Mucosa of descending colon (tissue), 3 donors: ENCODE data around the gene SH2D7. TPM values are rescaled to one million over a fixed set of nuclear protein-coding genes. Genes with fewer than 3 reads are reported as not detected.
A peak's percentile ranks its signal among the peaks of the same experiment; 100 is the strongest.

ENCODE experiments used
- ATAC-seq: fragments of 200-7000 bp; cut with Tn5 transposase; one replicate; pipeline ENCODE4 v1.9.1; 2020; ENCODE audit warnings: mild to moderate bottlenecking, moderate library complexity
- DNase-seq, 3 donors: peaks; one replicate each; pipeline ENCODE4 v3.0.0-alpha.2; 2020
- H3K36me3 ChIP-seq: fragments of 200-600 bp; one replicate; pipeline ENCODE4 v1.8.0; 2021; ENCODE audit warnings: low read depth, mild to moderate bottlenecking
- H3K4me1 ChIP-seq: fragments of 200-600 bp; one replicate; pipeline ENCODE4 v1.8.0; 2021; ENCODE audit warnings: low read depth, mild to moderate bottlenecking
- H3K4me3 ChIP-seq: fragments of 200-600 bp; one replicate; pipeline ENCODE4 v1.8.0; 2021; ENCODE audit warnings: mild to moderate bottlenecking
- H3K9me3 ChIP-seq: fragments of 200-600 bp; one replicate; pipeline ENCODE4 v1.8.0; 2021; ENCODE audit warnings: mild to moderate bottlenecking
- intact Hi-C, 2 donors: fragments of 100-400 bp; cut with DNase I in 1 of 2; cut with micrococcal nuclease in 1 of 2; formaldehyde crosslinking; loops; one replicate each; pipeline versions ENCODE4 v1.11.0 to v1.11.1; 2022; cut with DNase I, micrococcal nuclease
- total RNA-seq, 3 donors: library from RNA; stranded (reverse); fragmentation: NEBNext Ultra II Directional in 2 of 3; extraction: Animal tissue kit (Norgen Biotek cat#: 25700) in 2 of 3; gene quantifications; one replicate each; pipeline versions ENCODE4 v1.2.1 to v1.2.4, GENCODE V29; 2021 to 2023
- TF ChIP-seq, protein P1 (sequence below): fragments of 200-600 bp; IDR thresholded peaks from one replicate; pipeline ENCODE4 v1.8.0; 2022; ENCODE audit warnings: antibody characterized with exemption, mild to moderate bottlenecking
- donor health status: DM: no; HTN: no; CAD: no; lungs with moderate emphysema.
- donor health status: DM: no; HTN: no; CAD: no.
- donor health status: DM: no; HTN: yes; CAD: no.

The SH2D7 gene
- total RNA-seq, 3 donors from 2014 or later, result 1.9 to 2.8 (median 2.2) TPM

DNA sequence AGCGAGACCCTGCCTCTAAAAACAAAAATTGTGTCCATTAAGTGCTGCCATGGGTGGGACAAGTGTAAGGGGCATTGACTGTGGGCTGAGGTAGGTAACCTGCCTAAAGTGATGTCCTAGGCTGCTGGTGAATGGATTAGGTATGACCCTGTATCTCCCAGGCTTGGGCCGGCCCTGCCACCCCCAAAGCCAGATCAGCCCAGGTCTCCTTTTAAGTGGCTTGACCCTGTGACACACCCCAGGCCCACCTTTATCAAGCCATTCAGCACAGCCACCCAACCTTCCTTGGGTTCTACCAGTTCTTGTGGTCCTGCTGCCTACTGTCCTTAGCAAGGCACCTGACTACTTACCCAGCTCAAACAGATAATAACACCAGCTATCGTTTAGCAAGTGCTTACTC is 20.2 kb downstream of the SH2D7 start:
- no peak overlapping the region for H3K4me3 ChIP-seq
- ATAC-seq (no peak), DNase-seq (no peak)
- intact Hi-C loops, result loop anchor here in 1 of 2 donors (5.0 kb wide), 2 partner anchors 110 to 130 kb away; no protein-coding TSS in a partner anchor
- no peaks in the 10 kb centered on the region for H3K9me3 ChIP-seq
- TF ChIP-seq, protein P1, sequence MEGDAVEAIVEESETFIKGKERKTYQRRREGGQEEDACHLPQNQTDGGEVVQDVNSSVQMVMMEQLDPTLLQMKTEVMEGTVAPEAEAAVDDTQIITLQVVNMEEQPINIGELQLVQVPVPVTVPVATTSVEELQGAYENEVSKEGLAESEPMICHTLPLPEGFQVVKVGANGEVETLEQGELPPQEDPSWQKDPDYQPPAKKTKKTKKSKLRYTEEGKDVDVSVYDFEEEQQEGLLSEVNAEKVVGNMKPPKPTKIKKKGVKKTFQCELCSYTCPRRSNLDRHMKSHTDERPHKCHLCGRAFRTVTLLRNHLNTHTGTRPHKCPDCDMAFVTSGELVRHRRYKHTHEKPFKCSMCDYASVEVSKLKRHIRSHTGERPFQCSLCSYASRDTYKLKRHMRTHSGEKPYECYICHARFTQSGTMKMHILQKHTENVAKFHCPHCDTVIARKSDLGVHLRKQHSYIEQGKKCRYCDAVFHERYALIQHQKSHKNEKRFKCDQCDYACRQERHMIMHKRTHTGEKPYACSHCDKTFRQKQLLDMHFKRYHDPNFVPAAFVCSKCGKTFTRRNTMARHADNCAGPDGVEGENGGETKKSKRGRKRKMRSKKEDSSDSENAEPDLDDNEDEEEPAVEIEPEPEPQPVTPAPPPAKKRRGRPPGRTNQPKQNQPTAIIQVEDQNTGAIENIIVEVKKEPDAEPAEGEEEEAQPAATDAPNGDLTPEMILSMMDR, result no peak
- H3K36me3 ChIP-seq, result no peaks in the 10 kb centered on the region
- H3K4me1 ChIP-seq, result peaks cover 3% of the 10 kb centered on the region

DNA sequence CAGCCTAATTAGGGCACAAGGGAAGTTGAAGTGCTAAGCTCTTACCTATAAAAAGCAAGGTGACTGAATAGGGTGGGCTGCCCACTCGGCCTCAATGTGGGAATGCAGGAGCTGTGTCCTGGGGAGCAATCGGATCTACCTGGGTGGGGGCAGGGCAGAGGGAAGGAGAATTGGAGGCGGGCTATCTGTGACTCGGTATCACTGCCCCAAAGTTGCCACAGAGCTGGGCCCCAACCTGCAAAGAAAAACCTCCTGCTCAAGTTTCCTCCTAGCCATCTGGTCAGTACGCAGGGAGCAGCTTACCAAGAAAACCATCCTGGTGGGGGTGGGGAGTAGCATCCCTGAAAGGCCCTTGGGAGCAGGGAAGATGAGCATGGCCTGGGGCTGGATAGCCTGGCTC is 28.2 kb downstream of the SH2D7 start:
- intact Hi-C loops, result no loop called here
- Histone ChIP-seq H3K4me3 (no peak overlapping the region), H3K36me3 (no peaks in the 10 kb centered on the region), H3K4me1 (no peaks in the 10 kb centered on the region), H3K9me3 (no peaks in the 10 kb centered on the region)
- DNase-seq, result no peak
- ATAC-seq, result no peak
- TF ChIP-seq, protein P1, result no peak

DNA sequence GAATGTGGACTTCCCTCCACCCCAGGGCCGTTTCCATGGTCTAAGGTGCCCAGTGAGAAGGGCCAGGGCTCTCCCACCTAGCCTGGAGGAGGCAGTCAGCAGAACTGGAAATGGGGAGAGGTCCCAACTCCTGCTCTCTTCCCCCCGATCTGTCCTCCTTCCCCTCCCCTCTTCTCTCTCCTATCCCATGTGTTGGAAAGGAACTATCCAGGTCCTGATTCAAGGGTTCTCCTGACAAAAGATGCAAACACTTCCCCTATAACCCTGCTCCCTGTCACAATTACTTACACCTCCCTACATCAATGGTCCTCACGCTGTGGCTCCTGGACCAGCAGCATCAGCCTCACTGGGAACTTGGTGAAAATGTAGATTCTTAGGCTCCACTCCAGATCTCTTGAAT is 32.9 kb downstream of the SH2D7 start:
- Histone ChIP-seq H3K4me3 (no peak overlapping the region), H3K4me1 (peaks cover 7% of the 10 kb centered on the region), H3K36me3 (no peaks in the 10 kb centered on the region), H3K9me3 (no peaks in the 10 kb centered on the region)
- ATAC-seq (no peak), DNase-seq (no peak)
- TF ChIP-seq, protein P1, result no peak
- intact Hi-C loops, result no loop called here

DNA sequence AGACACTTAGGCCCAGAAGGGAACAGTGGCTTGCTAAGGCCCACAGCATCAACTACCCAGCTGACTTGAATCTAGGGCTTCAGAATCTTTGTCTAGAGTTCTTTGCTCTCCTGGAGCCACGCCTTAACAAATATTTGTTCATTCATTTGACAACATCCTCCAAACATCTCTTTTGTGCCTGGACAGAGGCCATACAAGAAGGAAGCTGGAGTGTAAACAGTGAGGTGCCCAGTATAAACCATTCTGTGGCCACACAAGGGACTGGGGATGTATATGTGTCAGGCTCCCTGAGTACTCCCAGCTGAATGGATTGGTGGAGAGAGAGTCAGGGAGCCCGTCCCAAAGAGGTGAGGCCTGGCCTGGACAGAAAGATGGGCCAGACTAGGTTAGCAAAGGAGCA is 35.5 kb downstream of the SH2D7 start:
- Histone ChIP-seq H3K4me1 (peaks cover 17% of the 10 kb centered on the region), H3K9me3 (no peaks in the 10 kb centered on the region), H3K4me3 (no peak overlapping the region), H3K36me3 (no peaks in the 10 kb centered on the region)
- ATAC-seq (peak; percentile 51), DNase-seq (peak in 1 of 3 donors; percentile 17)
- TF ChIP-seq, protein P1, result no peak
- intact Hi-C loops, result no loop called here

DNA sequence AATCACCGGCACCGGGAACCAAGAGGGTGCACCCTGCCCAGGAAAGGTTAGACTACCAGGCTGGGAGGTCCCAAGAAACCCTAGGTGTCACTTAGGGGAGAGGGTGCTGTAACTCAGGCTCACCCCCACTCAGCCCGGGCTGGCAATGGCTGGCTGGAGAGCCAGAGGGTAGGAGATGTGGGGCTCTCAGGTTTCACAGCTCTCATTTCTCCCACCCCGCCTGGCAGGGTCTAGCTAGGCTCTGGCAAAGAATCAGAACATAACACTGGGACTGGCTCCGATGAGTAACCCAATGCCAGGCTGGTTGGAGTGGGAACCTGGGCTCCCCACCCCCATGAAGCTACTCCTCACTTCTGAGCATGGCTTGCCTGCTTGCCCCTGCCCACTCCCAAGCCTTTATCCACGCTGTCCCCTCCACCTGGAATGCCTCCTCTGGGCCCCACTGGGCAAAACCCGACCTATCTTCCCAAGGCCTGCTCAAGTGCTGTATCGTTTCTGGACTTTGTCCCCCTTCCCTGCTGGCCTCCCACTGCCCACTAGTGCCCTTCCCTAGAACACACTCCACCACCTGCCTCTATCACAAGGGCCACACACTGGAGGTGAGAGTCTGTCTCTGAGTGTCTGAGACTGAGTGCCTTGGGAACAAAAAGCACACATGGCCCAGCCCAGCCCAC is 36.9 kb downstream of the SH2D7 start:
- Histone ChIP-seq H3K4me1 (peaks cover 17% of the 10 kb centered on the region), H3K36me3 (no peaks in the 10 kb centered on the region), H3K4me3 (no peak overlapping the region), H3K9me3 (no peaks in the 10 kb centered on the region)
- TF ChIP-seq, protein P1, result no peak
- intact Hi-C loops, result no loop called here
- DNase-seq (peak in 1 of 3 donors; percentile 35), ATAC-seq (no peak)
